HUES6 (cell line): ENCODE measurements around the gene DAG1.

Source experiments
- H3K27ac ChIP-seq: 2 replicates; pipeline ENCODE4 v1.7.0; 2013; ENCODE audit warnings: low read depth, mild to moderate bottlenecking, low read length, inconsistent platforms
- H3K27me3 ChIP-seq: 2 replicates; pipeline ENCODE4 v1.6.1; 2013; ENCODE audit warnings: low read length; ENCODE audit not compliant: control insufficient read depth, insufficient read depth
- H3K36me3 ChIP-seq: 2 replicates; pipeline ENCODE4 v1.6.1; 2013; ENCODE audit warnings: low read length; ENCODE audit not compliant: control insufficient read depth, insufficient read depth
- H3K4me1 ChIP-seq: 2 replicates; pipeline ENCODE4 v1.6.1; 2013; ENCODE audit warnings: low read length; ENCODE audit not compliant: control insufficient read depth, insufficient read depth
- H3K4me3 ChIP-seq: 2 replicates; pipeline ENCODE4 v1.5.1; 2013; ENCODE audit warnings: low read depth, low read length
- H3K9ac ChIP-seq: one replicate; pipeline ENCODE4 v1.6.1; 2013; ENCODE audit warnings: mild to moderate bottlenecking, low read length
- H3K9me3 ChIP-seq: 2 replicates; pipeline ENCODE4 v1.6.1; 2013; ENCODE audit warnings: low read depth, low read length; ENCODE audit not compliant: control insufficient read depth, insufficient read depth

The DAG1 gene

DNA sequence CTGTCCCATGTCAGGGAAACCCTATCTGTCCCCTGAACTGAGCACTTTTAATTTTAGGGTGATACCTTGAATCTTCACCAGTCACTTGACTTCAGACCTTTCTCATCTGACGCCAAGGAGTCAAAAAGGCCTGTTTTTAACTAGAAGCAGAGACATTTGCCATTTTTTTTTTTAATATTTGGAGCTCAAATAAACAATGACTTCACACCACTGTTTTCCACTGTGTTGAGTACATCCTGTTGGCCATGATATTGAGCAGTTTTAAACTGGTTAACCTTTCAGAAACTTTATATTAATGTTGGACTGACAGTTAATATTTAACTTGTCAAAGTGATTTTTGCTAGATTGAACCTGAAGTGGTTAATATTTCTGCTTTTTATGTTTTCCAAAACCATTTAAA is 28.2 kb downstream of the DAG1 start:
- Histone ChIP-seq H3K4me3 (no peak overlapping the region), H3K9me3 (no peaks in the 10 kb centered on the region), H3K4me1 (0 out of 2 replicates have a peak, but pooled peaks cover 5% of the 10 kb centered on the region), H3K27ac (no peak overlapping the region), H3K27me3 (no peaks in the 10 kb centered on the region), H3K36me3 (peaks cover 10% of the 10 kb centered on the region), H3K9ac (no peak overlapping the region)

DNA sequence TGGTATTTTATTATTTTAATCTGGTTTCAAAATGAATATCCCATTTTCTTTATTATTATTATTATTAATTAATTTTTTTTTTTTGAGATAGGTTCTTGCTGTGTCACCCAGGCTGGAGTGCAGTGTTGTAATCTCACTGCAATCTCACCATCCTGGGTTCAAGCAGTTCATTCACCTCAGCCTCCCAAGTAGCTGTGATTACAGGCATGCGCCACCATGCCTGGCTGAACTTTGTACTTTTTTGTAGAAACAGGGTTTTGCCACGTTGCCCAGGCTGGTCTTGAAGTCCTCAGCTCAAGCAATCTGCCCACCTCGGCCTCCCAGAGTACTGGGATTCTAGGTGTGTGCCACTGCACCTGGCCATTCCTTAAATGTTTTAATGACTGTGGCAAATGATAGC is 28.6 kb downstream of the DAG1 start:
- Histone ChIP-seq H3K4me3 (no peak overlapping the region), H3K4me1 (0 out of 2 replicates have a peak, but pooled peaks cover 5% of the 10 kb centered on the region), H3K27me3 (no peaks in the 10 kb centered on the region), H3K36me3 (peaks cover 6% of the 10 kb centered on the region; the same call in 1 of the 2 replicates), H3K9ac (no peak overlapping the region), H3K9me3 (no peaks in the 10 kb centered on the region), H3K27ac (no peak overlapping the region)

DNA sequence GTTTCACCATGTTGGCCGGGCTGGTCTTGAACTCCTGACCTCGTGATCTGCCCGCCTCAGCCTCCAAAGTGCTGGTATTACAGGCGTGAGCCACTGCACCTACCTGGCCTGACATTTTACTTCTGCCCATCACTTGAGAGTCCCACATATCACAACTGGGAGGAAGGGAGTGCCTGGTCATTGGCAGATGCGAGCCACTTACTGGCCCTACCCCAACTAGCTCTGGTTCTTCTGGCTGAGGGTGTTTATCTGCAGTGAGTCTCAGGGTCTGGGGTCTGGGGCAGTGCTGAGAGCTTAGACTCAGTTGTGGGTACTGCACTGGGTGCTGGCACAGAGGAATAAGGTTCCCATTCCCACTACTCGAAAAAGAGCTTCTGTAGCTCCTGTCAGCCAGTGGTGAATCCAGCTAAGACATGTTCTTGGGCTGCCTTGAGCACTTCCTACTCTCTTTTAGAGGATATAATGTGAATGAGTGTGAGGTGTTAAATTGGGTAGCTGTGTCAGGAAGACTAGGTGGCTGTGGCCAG is 30.2 kb downstream of the DAG1 start:
- Histone ChIP-seq H3K36me3 (0 out of 2 replicates have a peak, but pooled peaks cover 4% of the 10 kb centered on the region), H3K4me3 (no peak overlapping the region), H3K27ac (no peak overlapping the region), H3K27me3 (no peaks in the 10 kb centered on the region), H3K9me3 (no peaks in the 10 kb centered on the region), H3K4me1 (0 out of 2 replicates have a peak, but pooled peaks cover 5% of the 10 kb centered on the region), H3K9ac (no peak overlapping the region)

DNA sequence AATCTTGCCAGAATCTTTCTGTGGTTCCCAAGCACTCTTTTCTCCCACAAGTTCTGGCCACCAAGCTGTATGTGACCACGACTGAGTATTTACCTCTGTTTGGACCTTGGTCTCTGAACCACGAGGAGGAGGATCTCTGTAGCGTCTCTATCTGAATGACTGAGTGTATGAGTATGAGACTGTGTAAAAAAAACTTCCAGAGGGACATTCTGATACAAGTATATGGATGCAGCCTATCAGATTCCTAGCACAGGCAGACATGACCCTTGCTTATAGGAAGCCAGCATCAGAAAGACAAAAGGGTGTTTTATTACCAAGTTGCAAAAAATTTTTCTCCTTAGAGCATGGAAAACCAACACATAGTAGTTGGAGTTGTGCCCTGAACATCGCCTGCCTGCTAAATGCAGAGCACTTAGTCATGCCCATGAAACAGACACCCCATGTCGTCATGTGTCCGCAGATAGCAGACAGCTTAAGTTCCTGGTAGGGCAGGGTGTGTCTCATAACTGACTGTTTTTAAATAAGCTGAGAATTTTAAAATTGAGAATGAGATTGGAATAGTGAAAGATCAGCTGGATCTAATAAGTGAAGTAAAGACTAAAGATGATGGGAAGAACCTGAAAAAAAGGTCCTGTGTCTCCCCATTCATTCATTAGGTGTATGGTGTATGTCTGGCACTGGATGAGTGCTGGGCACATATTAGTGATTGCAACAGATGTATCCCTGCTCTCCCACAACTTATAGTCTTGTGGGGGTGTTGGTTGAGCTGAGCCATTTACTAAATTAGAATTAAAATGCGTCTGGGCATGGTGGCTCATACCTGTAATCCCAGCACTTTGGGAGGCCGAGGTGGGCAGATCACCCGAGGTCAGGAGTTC is 30.9 kb downstream of the DAG1 start:
- 0 out of 2 replicates have a peak, but pooled peaks cover 5% of the 10 kb centered on the region for H3K4me1 ChIP-seq
- no peaks in the 10 kb centered on the region for H3K9me3 ChIP-seq
- H3K27me3 ChIP-seq = no peaks in the 10 kb centered on the region
- H3K36me3 ChIP-seq = 0 out of 2 replicates have a peak, but pooled peaks cover 4% of the 10 kb centered on the region
- no peak overlapping the region for H3K4me3 ChIP-seq
- no peak overlapping the region for H3K27ac ChIP-seq
- H3K9ac ChIP-seq = no peak overlapping the region

DNA sequence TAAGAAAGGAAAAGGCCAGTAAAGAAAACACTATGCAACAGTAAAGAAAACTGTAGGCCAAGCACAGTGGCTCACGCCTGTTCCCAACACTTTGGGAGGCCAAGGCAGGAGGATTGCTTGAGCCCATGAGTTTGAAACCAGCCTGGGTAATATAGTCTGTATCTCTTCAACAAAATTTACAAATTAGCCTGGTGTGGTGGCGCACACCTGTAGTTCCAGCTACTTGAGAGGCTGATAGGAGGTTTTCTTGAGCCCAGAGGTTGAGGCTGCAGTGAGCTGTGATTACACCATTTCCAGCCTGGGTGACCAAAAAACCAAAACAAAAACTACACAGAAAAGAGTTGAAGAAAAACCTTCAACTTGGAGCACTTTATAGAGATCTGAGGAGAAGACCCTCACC is 31.8 kb downstream of the DAG1 start:
- Histone ChIP-seq H3K9ac (no peak overlapping the region), H3K4me3 (no peak overlapping the region), H3K36me3 (0 out of 2 replicates have a peak, but pooled peaks cover 4% of the 10 kb centered on the region)

DNA sequence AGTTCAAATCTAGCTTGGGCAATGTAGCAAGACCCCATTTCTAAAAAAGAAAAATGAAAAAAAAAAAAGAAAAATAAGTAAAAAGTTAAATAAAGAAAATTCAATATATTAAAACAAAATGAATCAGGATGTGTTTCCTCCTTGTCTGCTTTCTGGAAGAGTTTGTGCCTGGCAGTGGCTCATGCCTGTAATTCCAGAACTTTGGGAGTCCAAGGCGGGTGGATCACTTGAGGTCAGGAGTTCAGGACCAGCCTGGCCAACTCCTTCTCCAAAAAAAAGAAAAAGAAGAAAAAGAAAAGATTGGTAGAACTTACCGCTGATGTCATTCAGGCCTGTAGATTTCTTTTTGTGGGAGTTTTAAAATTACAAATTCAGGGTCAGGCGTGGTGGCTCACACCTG is 36.8 kb downstream of the DAG1 start:
- Histone ChIP-seq H3K27ac (no peak overlapping the region), H3K9me3 (no peaks in the 10 kb centered on the region), H3K9ac (no peak overlapping the region), H3K4me3 (no peak overlapping the region), H3K4me1 (no peaks in the 10 kb centered on the region), H3K27me3 (no peaks in the 10 kb centered on the region), H3K36me3 (peaks cover 23% of the 10 kb centered on the region)

More for the DNA sequence above, 31.8 kb downstream of the DAG1 start:
- H3K27me3 ChIP-seq = no peaks in the 10 kb centered on the region
- no peaks in the 10 kb centered on the region for H3K9me3 ChIP-seq
- 0 out of 2 replicates have a peak, but pooled peaks cover 5% of the 10 kb centered on the region for H3K4me1 ChIP-seq
- no peak overlapping the region for H3K27ac ChIP-seq

GRCh38 chr3:49509028-49509561 is 39.0 kb downstream of the DAG1 start:
- Histone ChIP-seq H3K27me3 (no peaks in the 10 kb centered on the region), H3K4me1 (no peaks in the 10 kb centered on the region), H3K36me3 (peaks cover 35% of the 10 kb centered on the region), H3K4me3 (no peak overlapping the region), H3K9ac (no peak overlapping the region), H3K27ac (no peak overlapping the region), H3K9me3 (no peaks in the 10 kb centered on the region)

- no peak overlapping the region for H3K9ac ChIP-seq
- no peak overlapping the region for H3K27ac ChIP-seq
- no peak overlapping the region for H3K4me3 ChIP-seq
- no peaks in the 10 kb centered on the region for H3K27me3 ChIP-seq
- no peaks in the 10 kb centered on the region for H3K9me3 ChIP-seq
- no peaks in the 10 kb centered on the region for H3K4me1 ChIP-seq
- peaks cover 51% of the 10 kb centered on the region for H3K36me3 ChIP-seq
These were observed 41.6 kb downstream of the DAG1 start for GRCh38 chr3:49511639-49512038.

DNA sequence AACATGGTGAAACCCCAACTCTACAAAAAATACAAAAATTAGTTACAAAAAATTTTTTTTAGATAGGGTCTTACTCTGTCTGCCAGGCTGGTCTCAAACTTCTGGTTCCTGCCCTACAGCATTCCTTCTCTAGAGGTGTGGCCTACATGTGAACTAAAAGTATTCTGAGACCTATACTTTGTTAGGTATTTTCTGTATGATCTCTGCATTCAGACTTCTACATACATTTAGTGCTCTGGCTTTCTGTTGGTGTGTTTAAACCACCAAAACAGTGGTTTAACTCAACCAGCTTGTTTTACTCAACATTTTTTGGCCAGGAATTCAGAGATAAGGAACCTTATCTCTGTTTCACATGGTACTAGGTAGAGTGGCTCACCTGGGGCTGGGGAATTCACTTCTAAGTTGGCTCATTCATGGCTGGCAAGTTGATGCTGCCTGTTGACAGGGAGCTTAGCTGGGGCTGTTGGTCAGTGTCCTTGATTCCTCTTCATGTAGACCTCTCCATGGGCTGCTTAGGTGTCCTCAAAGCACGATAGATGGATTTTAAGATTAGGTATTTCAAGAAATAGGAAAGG is 42.8 kb downstream of the DAG1 start:
- peaks cover 60% of the 10 kb centered on the region for H3K36me3 ChIP-seq
- H3K4me3 ChIP-seq = no peak overlapping the region
- H3K9me3 ChIP-seq = no peaks in the 10 kb centered on the region
- no peaks in the 10 kb centered on the region for H3K27me3 ChIP-seq
- H3K9ac ChIP-seq = no peak overlapping the region
- H3K4me1 ChIP-seq = no peaks in the 10 kb centered on the region
- H3K27ac ChIP-seq = no peak overlapping the region

GRCh38 chr3:49513494-49514124 is 43.5 kb downstream of the DAG1 start:
- no peaks in the 10 kb centered on the region for H3K9me3 ChIP-seq
- H3K4me3 ChIP-seq = no peak overlapping the region
- no peak overlapping the region for H3K9ac ChIP-seq
- H3K36me3 ChIP-seq = peaks cover 67% of the 10 kb centered on the region
- no peak overlapping the region for H3K27ac ChIP-seq
- no peaks in the 10 kb centered on the region for H3K27me3 ChIP-seq
- no peaks in the 10 kb centered on the region for H3K4me1 ChIP-seq
